ENCODE measurements around the gene LCN1.

DNA sequence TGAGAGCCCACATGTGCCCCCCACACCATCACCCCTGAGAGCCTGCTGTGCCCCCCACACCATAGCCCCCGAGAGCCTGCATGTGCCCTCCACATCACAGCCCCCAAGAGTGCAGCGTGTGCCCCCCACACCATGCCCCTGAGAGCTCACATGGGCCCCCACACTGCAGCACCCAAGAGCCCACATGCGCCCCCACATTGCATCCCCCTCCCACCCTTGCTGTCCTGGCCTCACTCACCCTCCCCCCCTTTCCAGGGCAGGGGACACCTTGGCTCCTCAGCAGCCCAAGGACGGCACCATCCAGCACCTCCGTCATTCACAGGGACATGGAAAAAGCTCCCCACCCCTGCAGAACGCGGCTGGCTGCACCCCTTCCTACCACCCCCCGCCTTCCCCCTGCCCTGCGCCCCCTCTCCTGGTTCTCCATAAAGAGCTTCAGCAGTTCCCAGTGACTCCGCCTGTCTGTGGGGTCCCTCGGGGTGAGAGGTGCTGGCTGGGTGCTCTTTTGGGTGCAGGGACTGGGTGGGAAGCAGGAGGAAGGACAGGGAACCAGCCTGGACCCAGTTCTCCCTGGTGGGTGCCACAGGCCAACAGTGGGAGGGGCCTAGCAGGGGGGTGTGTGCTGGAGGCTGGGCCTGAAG is 5.0 kb downstream of the LCN1 start:
- TF ChIP-seq, protein P1, sequence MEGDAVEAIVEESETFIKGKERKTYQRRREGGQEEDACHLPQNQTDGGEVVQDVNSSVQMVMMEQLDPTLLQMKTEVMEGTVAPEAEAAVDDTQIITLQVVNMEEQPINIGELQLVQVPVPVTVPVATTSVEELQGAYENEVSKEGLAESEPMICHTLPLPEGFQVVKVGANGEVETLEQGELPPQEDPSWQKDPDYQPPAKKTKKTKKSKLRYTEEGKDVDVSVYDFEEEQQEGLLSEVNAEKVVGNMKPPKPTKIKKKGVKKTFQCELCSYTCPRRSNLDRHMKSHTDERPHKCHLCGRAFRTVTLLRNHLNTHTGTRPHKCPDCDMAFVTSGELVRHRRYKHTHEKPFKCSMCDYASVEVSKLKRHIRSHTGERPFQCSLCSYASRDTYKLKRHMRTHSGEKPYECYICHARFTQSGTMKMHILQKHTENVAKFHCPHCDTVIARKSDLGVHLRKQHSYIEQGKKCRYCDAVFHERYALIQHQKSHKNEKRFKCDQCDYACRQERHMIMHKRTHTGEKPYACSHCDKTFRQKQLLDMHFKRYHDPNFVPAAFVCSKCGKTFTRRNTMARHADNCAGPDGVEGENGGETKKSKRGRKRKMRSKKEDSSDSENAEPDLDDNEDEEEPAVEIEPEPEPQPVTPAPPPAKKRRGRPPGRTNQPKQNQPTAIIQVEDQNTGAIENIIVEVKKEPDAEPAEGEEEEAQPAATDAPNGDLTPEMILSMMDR (IDR thresholded peaks at IDR 0.05): no peak
- no peak for TF ChIP-seq POLR2A (IDR thresholded peaks at IDR 0.05)
